C4-2B (cell line): ENCODE results near the gene CYP4F22.

ENCODE experiments used
- H3K27ac ChIP-seq: fragments of 450-650 bp; 2 replicates; pipeline ENCODE4 v1.5.1; 2017
- CTCF ChIP-seq: fragments of 450-650 bp; conservative IDR thresholded peaks from 2 replicates; pipeline ENCODE4 v1.5.1; 2017; ENCODE audit warnings: mild to moderate bottlenecking
- ZFX ChIP-seq: fragments of 450-650 bp; IDR thresholded peaks from 2 replicates; pipeline ENCODE4 v1.6.1; 2017

Gene CYP4F22

GRCh38 chr19:15563325-15563794 is 55.0 kb downstream of the CYP4F22 start:
- TF ChIP-seq ZFX: no peak
- no peak for TF ChIP-seq CTCF
- peak overlapping the region; percentile 56 for H3K27ac ChIP-seq

- no peak for TF ChIP-seq ZFX
- no peak for TF ChIP-seq CTCF
- peak overlapping the region; percentile 56 for H3K27ac ChIP-seq
These were observed 55.6 kb downstream of the CYP4F22 start for GRCh38 chr19:15563931-15564330.

- H3K27ac ChIP-seq: no peak overlapping the region
- TF ChIP-seq CTCF (no peak), ZFX (no peak)
These were observed 56.3 kb downstream of the CYP4F22 start for GRCh38 chr19:15564534-15565168.

GRCh38 chr19:15570420-15570819 is 62.1 kb downstream of the CYP4F22 start:
- no peak overlapping the region for H3K27ac ChIP-seq
- TF ChIP-seq ZFX (no peak), CTCF (no peak)

GRCh38 chr19:15575406-15575805 is 67.1 kb downstream of the CYP4F22 start:
- no peak for TF ChIP-seq CTCF
- TF ChIP-seq ZFX: no peak
- H3K27ac ChIP-seq: no peak overlapping the region

- no peak overlapping the region for H3K27ac ChIP-seq
- TF ChIP-seq CTCF: no peak
- TF ChIP-seq ZFX: no peak
These were observed 68.3 kb downstream of the CYP4F22 start for GRCh38 chr19:15576526-15577156.

- H3K27ac ChIP-seq: no peak overlapping the region
- TF ChIP-seq CTCF (no peak), ZFX (no peak)
These were observed 69.0 kb downstream of the CYP4F22 start for GRCh38 chr19:15577184-15577771.
